Mucosa of descending colon (tissue), 3 donors: ENCODE measurements around the gene STK32B. TPM values are rescaled to one million over a fixed set of nuclear protein-coding genes. Genes with fewer than 3 reads are reported as not detected.

Source experiments
- ATAC-seq: fragments of 200-7000 bp; cut with Tn5 transposase; one replicate; pipeline ENCODE4 v1.9.1; 2020; ENCODE audit warnings: mild to moderate bottlenecking, moderate library complexity
- DNase-seq, 3 donors: peaks; one replicate each; pipeline ENCODE4 v3.0.0-alpha.2; 2020
- H3K36me3 ChIP-seq: fragments of 200-600 bp; one replicate; pipeline ENCODE4 v1.8.0; 2021; ENCODE audit warnings: low read depth, mild to moderate bottlenecking
- H3K4me1 ChIP-seq: fragments of 200-600 bp; one replicate; pipeline ENCODE4 v1.8.0; 2021; ENCODE audit warnings: low read depth, mild to moderate bottlenecking
- H3K4me3 ChIP-seq: fragments of 200-600 bp; one replicate; pipeline ENCODE4 v1.8.0; 2021; ENCODE audit warnings: mild to moderate bottlenecking
- H3K9me3 ChIP-seq: fragments of 200-600 bp; one replicate; pipeline ENCODE4 v1.8.0; 2021; ENCODE audit warnings: mild to moderate bottlenecking
- CTCF ChIP-seq: fragments of 200-600 bp; IDR thresholded peaks from one replicate; pipeline ENCODE4 v1.8.0; 2022; ENCODE audit warnings: antibody characterized with exemption, mild to moderate bottlenecking
- intact Hi-C, 2 donors: fragments of 100-400 bp; cut with DNase I in 1 of 2; cut with micrococcal nuclease in 1 of 2; formaldehyde crosslinking; loops; one replicate each; pipeline versions ENCODE4 v1.11.0 to v1.11.1; 2022; cut with DNase I, micrococcal nuclease
- total RNA-seq, 3 donors: library from RNA; stranded (reverse); fragmentation: NEBNext Ultra II Directional in 2 of 3; extraction: Animal tissue kit (Norgen Biotek cat#: 25700) in 2 of 3; gene quantifications; one replicate each; pipeline versions ENCODE4 v1.2.1 to v1.2.4, GENCODE V29; 2021 to 2023
- donor health status: DM: no; HTN: no; CAD: no; lungs with moderate emphysema.
- donor health status: DM: no; HTN: no; CAD: no.
- donor health status: DM: no; HTN: yes; CAD: no.

The STK32B gene
- total RNA-seq, 3 donors from 2014 or later, result 0.67 to 2.2 (median 1.1) TPM

- Histone ChIP-seq H3K4me1 (no peaks in the 10 kb centered on the region), H3K36me3 (no peaks in the 10 kb centered on the region), H3K9me3 (no peaks in the 10 kb centered on the region), H3K4me3 (no peak overlapping the region)
- TF ChIP-seq CTCF, result no peak
- DNase-seq (no peak), ATAC-seq (no peak)
- intact Hi-C loops, result no loop called here
Measured at GRCh38 chr4:5200513-5200912, 149.2 kb downstream of the STK32B start.

- intact Hi-C loops, result no loop called here
- DNase-seq (no peak), ATAC-seq (no peak)
- Histone ChIP-seq H3K4me3 (no peak overlapping the region), H3K9me3 (peaks cover 1% of the 10 kb centered on the region), H3K36me3 (no peaks in the 10 kb centered on the region), H3K4me1 (no peaks in the 10 kb centered on the region)
- TF ChIP-seq CTCF, result no peak
Measured at GRCh38 chr4:5203309-5203992, 152.2 kb downstream of the STK32B start.

- no peak for DNase-seq
- no peak for TF ChIP-seq CTCF
- Histone ChIP-seq H3K9me3 (peaks cover 1% of the 10 kb centered on the region), H3K36me3 (no peaks in the 10 kb centered on the region), H3K4me3 (no peak overlapping the region), H3K4me1 (no peaks in the 10 kb centered on the region)
- intact Hi-C loops, result no loop called here
- ATAC-seq, result no peak
Measured at GRCh38 chr4:5203993-5204310, 152.7 kb downstream of the STK32B start.

GRCh38 chr4:5204781-5205180 lies 153.5 kb downstream of the STK32B start:
- H3K4me3 ChIP-seq, result no peak overlapping the region
- no peak for TF ChIP-seq CTCF
- no peak for ATAC-seq
- intact Hi-C loops, result no loop called here
- DNase-seq, result peak in 1 of 3 donors; percentile 6
- no peaks in the 10 kb centered on the region for H3K4me1 ChIP-seq
- no peaks in the 10 kb centered on the region for H3K36me3 ChIP-seq
- H3K9me3 ChIP-seq, result peaks cover 1% of the 10 kb centered on the region

GRCh38 chr4:5206016-5206790 lies 154.9 kb downstream of the STK32B start:
- DNase-seq (no peak), ATAC-seq (peak; percentile 20)
- Histone ChIP-seq H3K9me3 (peaks cover 1% of the 10 kb centered on the region), H3K36me3 (no peaks in the 10 kb centered on the region), H3K4me1 (no peaks in the 10 kb centered on the region), H3K4me3 (no peak overlapping the region)
- TF ChIP-seq CTCF, result no peak
- intact Hi-C loops, result no loop called here
